Measurements from ENCODE around the gene WNT3.

DNA sequence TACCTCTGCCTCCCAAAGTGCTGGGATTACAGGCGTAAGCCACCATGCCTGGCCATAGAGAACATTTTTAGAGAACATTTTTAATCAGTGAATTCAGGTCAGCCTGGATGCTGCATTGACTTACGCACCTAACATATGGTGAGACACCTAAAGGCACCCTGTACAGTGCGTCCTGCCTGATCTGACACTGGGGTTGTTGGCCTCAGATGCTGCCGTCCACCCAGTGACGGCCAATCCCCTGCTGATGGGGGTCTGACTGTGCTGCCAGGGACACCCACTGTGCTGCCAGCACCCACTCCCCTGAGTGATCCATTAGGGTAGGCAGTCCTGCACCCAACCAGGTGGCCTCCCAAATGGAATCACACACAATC, 38.5 kb downstream of the WNT3 start:
- no peak for TF ChIP-seq FOXM1 (IDR thresholded peaks at IDR 0.05; ENCODE audit: borderline replicate concordance, low read depth)
- TF ChIP-seq, protein P1, sequence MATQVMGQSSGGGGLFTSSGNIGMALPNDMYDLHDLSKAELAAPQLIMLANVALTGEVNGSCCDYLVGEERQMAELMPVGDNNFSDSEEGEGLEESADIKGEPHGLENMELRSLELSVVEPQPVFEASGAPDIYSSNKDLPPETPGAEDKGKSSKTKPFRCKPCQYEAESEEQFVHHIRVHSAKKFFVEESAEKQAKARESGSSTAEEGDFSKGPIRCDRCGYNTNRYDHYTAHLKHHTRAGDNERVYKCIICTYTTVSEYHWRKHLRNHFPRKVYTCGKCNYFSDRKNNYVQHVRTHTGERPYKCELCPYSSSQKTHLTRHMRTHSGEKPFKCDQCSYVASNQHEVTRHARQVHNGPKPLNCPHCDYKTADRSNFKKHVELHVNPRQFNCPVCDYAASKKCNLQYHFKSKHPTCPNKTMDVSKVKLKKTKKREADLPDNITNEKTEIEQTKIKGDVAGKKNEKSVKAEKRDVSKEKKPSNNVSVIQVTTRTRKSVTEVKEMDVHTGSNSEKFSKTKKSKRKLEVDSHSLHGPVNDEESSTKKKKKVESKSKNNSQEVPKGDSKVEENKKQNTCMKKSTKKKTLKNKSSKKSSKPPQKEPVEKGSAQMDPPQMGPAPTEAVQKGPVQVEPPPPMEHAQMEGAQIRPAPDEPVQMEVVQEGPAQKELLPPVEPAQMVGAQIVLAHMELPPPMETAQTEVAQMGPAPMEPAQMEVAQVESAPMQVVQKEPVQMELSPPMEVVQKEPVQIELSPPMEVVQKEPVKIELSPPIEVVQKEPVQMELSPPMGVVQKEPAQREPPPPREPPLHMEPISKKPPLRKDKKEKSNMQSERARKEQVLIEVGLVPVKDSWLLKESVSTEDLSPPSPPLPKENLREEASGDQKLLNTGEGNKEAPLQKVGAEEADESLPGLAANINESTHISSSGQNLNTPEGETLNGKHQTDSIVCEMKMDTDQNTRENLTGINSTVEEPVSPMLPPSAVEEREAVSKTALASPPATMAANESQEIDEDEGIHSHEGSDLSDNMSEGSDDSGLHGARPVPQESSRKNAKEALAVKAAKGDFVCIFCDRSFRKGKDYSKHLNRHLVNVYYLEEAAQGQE (IDR thresholded peaks at IDR 0.05; ENCODE audit: low read depth): no peak
- TF ChIP-seq CREB1 (IDR thresholded peaks at IDR 0.05; ENCODE audit: low read depth): no peak
- TF ChIP-seq CEBPB (IDR thresholded peaks at IDR 0.05): no peak
- TF ChIP-seq, protein P2, sequence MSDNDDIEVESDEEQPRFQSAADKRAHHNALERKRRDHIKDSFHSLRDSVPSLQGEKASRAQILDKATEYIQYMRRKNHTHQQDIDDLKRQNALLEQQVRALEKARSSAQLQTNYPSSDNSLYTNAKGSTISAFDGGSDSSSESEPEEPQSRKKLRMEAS (IDR thresholded peaks at IDR 0.05): no peak
- no peak for TF ChIP-seq YY1 (IDR thresholded peaks at IDR 0.05; ENCODE audit: low read depth)
- TF ChIP-seq EP300 (IDR thresholded peaks at IDR 0.05; ENCODE audit: borderline replicate concordance): no peak
- no peak for TF ChIP-seq TAF1 (IDR thresholded peaks at IDR 0.05; ENCODE audit: low read depth)
- TF ChIP-seq, protein P3, sequence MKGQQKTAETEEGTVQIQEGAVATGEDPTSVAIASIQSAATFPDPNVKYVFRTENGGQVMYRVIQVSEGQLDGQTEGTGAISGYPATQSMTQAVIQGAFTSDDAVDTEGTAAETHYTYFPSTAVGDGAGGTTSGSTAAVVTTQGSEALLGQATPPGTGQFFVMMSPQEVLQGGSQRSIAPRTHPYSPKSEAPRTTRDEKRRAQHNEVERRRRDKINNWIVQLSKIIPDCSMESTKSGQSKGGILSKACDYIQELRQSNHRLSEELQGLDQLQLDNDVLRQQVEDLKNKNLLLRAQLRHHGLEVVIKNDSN (IDR thresholded peaks at IDR 0.05): no peak
- no peak for TF ChIP-seq RAD21 (IDR thresholded peaks at IDR 0.05; ENCODE audit: low read depth)
- no peak for TF ChIP-seq NFIC (IDR thresholded peaks at IDR 0.05)

All from Ishikawa (cell line).